Measurements from ENCODE around the gene EMILIN1. TPM values are rescaled to one million over a fixed set of nuclear protein-coding genes. Genes with fewer than 3 reads are reported as not detected.
"Not testable (repeated sequence)": the region's sequence is repeated elsewhere in the genome, so short reads cannot be mapped to it uniquely, and the experiment has no call there.

The EMILIN1 gene
- total RNA-seq, 3 donors from 2014 or later: 25.6 to 94.7 (median 26.9) TPM

DNA sequence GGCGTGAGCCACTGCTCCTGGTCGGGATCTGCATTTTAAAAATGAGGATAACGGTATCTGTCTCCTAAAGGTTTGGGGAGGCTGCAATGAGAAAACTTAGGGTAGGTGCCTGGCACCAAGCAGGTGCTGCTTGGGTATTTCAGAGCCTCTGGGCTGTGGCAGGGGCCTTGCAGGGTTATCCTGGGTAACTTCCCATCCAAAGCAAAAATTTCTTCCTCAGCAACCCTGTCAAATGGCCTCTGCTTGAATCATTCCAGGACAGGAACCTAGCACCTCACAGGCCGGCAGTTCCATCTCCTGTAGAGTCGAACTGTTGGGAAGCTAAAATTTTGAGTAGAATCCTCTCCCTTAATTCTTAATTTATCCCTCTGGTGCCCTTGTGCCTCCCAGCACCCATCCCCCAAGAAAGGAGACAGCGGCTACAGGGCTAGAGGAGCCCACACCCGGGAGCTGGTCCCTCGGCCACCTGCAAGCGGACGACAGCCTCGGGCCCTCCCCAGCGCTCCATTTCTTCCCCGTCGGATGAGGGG lies 39.6 kb downstream of the EMILIN1 start:
- H3K27me3 ChIP-seq: peaks cover 0 to 11% of the 10 kb centered on the region in 2 donors
- peak overlapping the region; percentile 38 to 76 (median 56) for H3K4me3 ChIP-seq
- H3K9me3 ChIP-seq: no peaks in the 10 kb centered on the region
- H3K27ac ChIP-seq: no peak overlapping the region
- DNase-seq (ENCODE audit: low spot score in 2 of 2): no peak
- TF ChIP-seq POLR2AphosphoS5 (IDR thresholded peaks at IDR 0.05) (no peak), POLR2A (IDR thresholded peaks at IDR 0.05) (no peak)
- TF ChIP-seq, protein P1, sequence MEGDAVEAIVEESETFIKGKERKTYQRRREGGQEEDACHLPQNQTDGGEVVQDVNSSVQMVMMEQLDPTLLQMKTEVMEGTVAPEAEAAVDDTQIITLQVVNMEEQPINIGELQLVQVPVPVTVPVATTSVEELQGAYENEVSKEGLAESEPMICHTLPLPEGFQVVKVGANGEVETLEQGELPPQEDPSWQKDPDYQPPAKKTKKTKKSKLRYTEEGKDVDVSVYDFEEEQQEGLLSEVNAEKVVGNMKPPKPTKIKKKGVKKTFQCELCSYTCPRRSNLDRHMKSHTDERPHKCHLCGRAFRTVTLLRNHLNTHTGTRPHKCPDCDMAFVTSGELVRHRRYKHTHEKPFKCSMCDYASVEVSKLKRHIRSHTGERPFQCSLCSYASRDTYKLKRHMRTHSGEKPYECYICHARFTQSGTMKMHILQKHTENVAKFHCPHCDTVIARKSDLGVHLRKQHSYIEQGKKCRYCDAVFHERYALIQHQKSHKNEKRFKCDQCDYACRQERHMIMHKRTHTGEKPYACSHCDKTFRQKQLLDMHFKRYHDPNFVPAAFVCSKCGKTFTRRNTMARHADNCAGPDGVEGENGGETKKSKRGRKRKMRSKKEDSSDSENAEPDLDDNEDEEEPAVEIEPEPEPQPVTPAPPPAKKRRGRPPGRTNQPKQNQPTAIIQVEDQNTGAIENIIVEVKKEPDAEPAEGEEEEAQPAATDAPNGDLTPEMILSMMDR (IDR thresholded peaks at IDR 0.05): no peak
- peaks cover 0 to 8% of the 10 kb centered on the region in 2 donors for H3K4me1 ChIP-seq
- intact Hi-C loops (cut with DNase I; ENCODE audit: low total_unique reads): no loop called here
- H3K36me3 ChIP-seq: no peaks in the 10 kb centered on the region

DNA sequence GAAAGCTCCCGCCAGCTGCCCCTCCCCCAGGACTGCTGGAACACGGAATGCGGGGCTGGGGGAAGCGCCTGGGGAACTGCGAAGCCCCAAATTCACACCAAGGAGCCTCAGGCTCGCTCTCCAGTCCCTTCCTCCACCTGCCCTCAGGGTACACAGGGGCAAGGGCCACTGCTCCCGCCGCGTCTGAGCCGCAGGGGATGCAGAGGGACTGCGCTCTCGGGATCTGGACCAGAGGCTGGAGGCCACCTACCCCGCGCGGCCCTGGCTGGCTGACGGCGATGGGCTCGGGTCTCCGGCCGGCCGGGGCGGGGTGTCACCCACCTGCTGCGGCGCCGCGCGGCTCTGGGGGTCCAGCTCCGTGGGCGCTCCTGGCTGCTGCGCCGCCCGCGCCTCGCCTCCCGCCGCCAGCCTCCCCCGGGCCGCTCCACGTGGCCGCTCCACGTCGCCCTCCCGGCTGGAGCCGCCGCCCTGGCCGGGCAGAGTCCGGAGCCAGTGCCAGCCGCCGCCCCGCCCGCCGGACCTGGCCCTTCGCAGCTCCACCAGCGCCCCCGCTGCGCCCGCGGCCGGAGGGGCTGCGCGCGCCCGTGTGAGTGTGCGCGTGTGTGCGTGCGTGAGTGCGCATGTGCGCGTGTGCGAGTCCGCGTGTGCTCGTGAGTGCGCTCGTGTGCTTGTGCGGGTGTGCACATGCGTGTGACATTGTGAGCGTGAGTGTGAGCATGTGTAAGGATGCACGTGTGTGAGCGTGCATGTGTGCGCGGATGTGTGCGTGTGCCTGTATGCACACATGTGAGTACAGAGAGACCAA lies 40.3 kb downstream of the EMILIN1 start, which contains the start of gene CGREF1:
CGREF1 (minus strand) TSS at position 604 of the 805 bp plus-strand sequence. CDS start 14,762 bp downstream, outside the sequence.
- no peak within 1 kb of the TSS for H3K27ac ChIP-seq
- H3K36me3 ChIP-seq: no peaks in the 10 kb centered on the region
- H3K4me3 ChIP-seq: peak within 1 kb of the TSS; percentile 38 to 76 (median 56)
- DNase-seq (ENCODE audit: low spot score in 2 of 2): no peak
- H3K9me3 ChIP-seq: no peaks in the 10 kb centered on the region
- peaks cover 0 to 8% of the 10 kb centered on the region in 2 donors for H3K4me1 ChIP-seq
- TF ChIP-seq POLR2AphosphoS5 (IDR thresholded peaks at IDR 0.05): no peak
- TF ChIP-seq, protein P1 (IDR thresholded peaks at IDR 0.05): no peak
- no peak for TF ChIP-seq POLR2A (IDR thresholded peaks at IDR 0.05)
- intact Hi-C loops (cut with DNase I; ENCODE audit: low total_unique reads): no loop called here
- peaks cover 0 to 11% of the 10 kb centered on the region in 2 donors for H3K27me3 ChIP-seq

DNA sequence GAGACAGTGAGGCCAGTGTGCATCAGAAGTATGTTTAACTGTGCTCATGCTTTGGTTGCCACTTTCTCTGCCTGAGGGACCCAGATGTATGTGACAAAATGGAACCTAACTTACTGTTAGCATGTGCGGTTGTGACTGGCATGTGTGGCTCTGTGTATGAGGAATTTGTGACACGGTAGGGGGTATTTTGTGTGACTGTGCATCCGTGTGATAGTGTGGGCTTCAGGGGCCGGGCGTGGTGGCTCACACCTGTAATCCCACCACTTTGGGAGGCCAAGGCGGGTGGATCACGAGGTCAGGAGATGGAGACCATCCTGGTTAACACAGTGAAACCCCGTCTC lies 40.9 kb downstream of the EMILIN1 start:
- H3K36me3 ChIP-seq; H3K27ac ChIP-seq; DNase-seq (ENCODE audit: low spot score in 2 of 2); intact Hi-C loops (cut with DNase I; ENCODE audit: low total_unique reads); H3K9me3 ChIP-seq; H3K4me1 ChIP-seq: not testable (repeated sequence)
- Histone ChIP-seq H3K4me3 (peak overlapping the region; percentile 38 to 76 (median 56)), H3K27me3 (peaks cover 0 to 11% of the 10 kb centered on the region in 2 donors)

DNA sequence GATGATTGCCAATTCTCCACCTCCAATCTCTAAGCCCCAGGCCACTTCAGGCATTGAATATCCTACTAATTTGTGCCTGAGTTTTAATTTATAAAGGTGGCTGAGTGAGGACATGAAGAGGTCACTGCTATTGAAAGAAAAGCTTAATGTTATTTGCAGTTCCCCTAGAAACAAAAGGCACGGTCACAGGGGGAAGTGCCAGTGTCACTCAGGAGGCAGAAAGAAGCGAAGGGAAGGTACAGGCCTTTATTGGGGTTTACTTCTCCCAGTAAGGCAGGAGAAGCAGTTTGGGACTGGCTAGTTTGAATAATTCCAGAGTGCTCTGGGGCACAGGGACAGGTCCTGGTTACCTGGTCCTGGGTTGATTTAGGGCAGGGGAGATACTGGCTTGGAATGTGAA lies 43.5 kb downstream of the EMILIN1 start:
- TF ChIP-seq POLR2A (IDR thresholded peaks at IDR 0.05) (no peak), POLR2AphosphoS5 (IDR thresholded peaks at IDR 0.05) (no peak)
- TF ChIP-seq, protein P1 (IDR thresholded peaks at IDR 0.05): no peak
- intact Hi-C loops (cut with DNase I; ENCODE audit: low total_unique reads): no loop called here
- H3K9me3 ChIP-seq: no peaks in the 10 kb centered on the region

DNA sequence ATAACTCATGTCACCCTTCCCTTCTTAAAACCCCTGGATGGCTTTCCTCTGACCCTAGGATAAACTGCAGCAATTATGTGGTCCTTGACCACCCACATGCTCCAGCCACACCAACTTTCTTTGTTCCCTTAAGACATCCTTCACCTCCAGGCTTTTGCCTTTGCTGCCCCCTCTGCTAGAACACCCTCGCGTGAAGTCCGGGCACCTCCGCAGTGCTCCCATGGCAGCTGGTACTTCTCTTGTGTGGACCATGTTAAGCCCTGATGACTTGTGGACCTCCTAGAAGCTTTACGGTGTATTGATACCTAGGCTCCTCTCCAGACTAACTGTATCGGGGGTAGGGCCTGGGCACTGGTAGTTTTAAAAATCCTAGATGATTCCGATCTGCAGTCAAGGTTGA lies 44.4 kb downstream of the EMILIN1 start:
- Histone ChIP-seq H3K27me3 (peaks cover 0 to 11% of the 10 kb centered on the region in 2 donors), H3K4me3 (peak overlapping the region in 2 of 3 donors; percentile 57 to 69), H3K27ac (peak overlapping the region in 1 of 2 donors; percentile 29), H3K4me1 (peaks cover 0 to 8% of the 10 kb centered on the region in 2 donors), H3K36me3 (no peaks in the 10 kb centered on the region), H3K9me3 (no peaks in the 10 kb centered on the region)
- TF ChIP-seq POLR2A (IDR thresholded peaks at IDR 0.05) (no peak), POLR2AphosphoS5 (IDR thresholded peaks at IDR 0.05) (no peak)
- TF ChIP-seq, protein P1 (IDR thresholded peaks at IDR 0.05): no peak
- DNase-seq (ENCODE audit: low spot score in 2 of 2): no peak
- intact Hi-C loops (cut with DNase I; ENCODE audit: low total_unique reads): no loop called here

More for the DNA sequence above, 43.5 kb downstream of the EMILIN1 start:
- Histone ChIP-seq H3K27ac (no peak overlapping the region), H3K4me1 (peaks cover 0 to 8% of the 10 kb centered on the region in 2 donors), H3K27me3 (peaks cover 0 to 11% of the 10 kb centered on the region in 2 donors), H3K4me3 (no peak overlapping the region), H3K36me3 (no peaks in the 10 kb centered on the region)
- DNase-seq (ENCODE audit: low spot score in 2 of 2): no peak

Measured in breast epithelium (tissue), 4 donors.